Urinary bladder (tissue), 4 donors: ENCODE data around the gene ERCC3. TPM values are rescaled to one million over a fixed set of nuclear protein-coding genes. Genes with fewer than 3 reads are reported as not detected.
"Not testable (repeated sequence)": the region's sequence is repeated elsewhere in the genome, so short reads cannot be mapped to it uniquely, and the experiment has no call there.

Source experiments
- DNase-seq: peaks from one replicate; pipeline ENCODE4 v3.0.0-alpha.2; 2015; ENCODE audit errors: extremely low spot score
- H3K27ac ChIP-seq: one replicate; pipeline ENCODE4 v1.5.1; 2013; ENCODE audit warnings: low read depth, mild to moderate bottlenecking, moderate library complexity
- H3K36me3 ChIP-seq: one replicate; pipeline ENCODE4 v1.6.1; 2013; ENCODE audit warnings: mild to moderate bottlenecking, moderate library complexity; ENCODE audit not compliant: insufficient read depth
- H3K4me1 ChIP-seq: one replicate; pipeline ENCODE4 v1.6.1; 2013; ENCODE audit warnings: mild to moderate bottlenecking, moderate library complexity; ENCODE audit not compliant: insufficient read depth
- H3K4me3 ChIP-seq: one replicate; pipeline ENCODE4 v1.5.1; 2013; ENCODE audit warnings: low read depth, low read length
- WGBS: extraction: QIAGEN DNeasy Blood & Tissue Kit; methylation state at CpG from one replicate; pipeline ENCODE4 v1.1.7; 2013; 5-methylcytosine and 5-hydroxymethylcytosine counted together
- polyA plus RNA-seq: library from polyadenylated mRNA; stranded (reverse); fragments of 200-250 nt; gene quantifications from one replicate; pipeline ENCODE4 v1.2.3, GENCODE V29; 2013
- small RNA-seq: library from RNA; depleted of rRNA; stranded (forward); fragments of <200 nt; gene quantifications from one replicate; pipeline ENCODE3, GENCODE V24; 2014
- total RNA-seq: library from RNA; depleted of rRNA; stranded (reverse); fragments of >200 nt; gene quantifications from one replicate; pipeline ENCODE4 v1.2.3, GENCODE V29; 2014
- donor health status: healthy with polysubstance abuse.
- donor health status: healthy.

Gene ERCC3
- total and polyA plus RNA-seq, 2 donors, result 36.0 to 38.2 TPM

DNA sequence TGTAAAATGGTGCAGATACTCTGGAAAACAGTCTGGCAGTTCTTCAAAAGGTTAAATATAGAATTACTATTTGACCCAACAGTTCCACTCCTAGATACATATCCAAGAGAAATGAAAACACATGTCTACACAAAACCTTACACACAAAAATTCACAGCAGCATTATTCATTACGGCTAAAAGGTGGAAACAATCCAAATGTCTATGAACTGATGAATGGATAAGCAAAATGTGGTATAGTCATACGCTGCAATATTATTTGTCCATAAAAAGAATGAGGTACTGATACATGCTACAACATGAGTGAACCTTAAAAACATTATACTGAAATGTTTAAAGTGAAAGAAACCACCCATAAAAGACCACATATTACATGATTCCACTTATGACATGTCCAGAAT lies 77.8 kb downstream of the ERCC3 start:
- WGBS, result 63% methylated on average over 2 of the region's 2 CpGs
- no peak for DNase-seq
- Histone ChIP-seq H3K27ac (no peak overlapping the region), H3K4me1 (no peaks in the 10 kb centered on the region), H3K36me3 (no peaks in the 10 kb centered on the region), H3K4me3 (no peak overlapping the region)

DNA sequence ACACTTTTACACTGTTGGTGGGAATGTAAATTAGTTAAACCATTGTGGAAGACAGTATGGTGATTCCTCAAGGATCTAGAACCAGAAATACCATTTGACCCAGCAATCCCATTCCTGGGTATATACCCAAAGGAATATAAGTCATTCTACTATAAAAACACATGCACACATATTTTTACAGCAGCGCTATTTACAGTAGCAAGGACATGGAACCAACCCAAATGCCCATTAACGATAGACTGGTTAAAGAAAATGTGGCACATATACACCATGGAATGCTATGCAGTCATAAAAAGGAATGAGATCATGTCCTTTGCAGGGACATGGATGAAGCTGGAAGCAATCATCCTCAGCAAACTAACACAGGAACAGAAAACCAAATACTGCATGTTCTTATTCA lies 79.7 kb downstream of the ERCC3 start:
- not testable (repeated sequence) for H3K4me3 ChIP-seq, H3K4me1 ChIP-seq, DNase-seq, H3K27ac ChIP-seq, H3K36me3 ChIP-seq
- WGBS, result 90% methylated on average over 2 of the region's 2 CpGs

DNA sequence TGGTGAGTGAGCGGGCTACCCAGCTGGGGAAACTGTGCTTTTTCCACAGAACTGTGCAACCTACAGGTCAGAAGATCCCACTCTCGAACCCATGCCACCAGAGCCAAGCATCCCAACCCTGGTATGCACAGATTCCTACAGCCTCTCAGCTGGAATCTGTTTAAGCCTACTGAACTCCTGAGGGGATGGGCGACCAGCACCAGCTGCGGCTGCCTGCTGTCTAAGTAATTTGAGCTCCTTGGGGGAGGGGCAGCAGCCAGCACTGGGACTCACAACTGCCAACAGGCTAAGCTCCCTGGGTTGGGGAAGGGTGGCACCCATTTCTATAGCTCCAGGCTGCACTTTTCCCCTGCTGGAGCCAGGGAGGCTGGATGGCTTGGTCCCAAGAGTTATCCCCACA lies 85.6 kb downstream of the ERCC3 start:
- DNase-seq, result no peak
- H3K4me3 ChIP-seq, result no peak overlapping the region
- WGBS, result 64% methylated on average over 4 of the region's 4 CpGs

More for the DNA sequence above, 85.6 kb downstream of the ERCC3 start:
- Histone ChIP-seq H3K36me3 (no peaks in the 10 kb centered on the region), H3K4me1 (no peaks in the 10 kb centered on the region), H3K27ac (no peak overlapping the region)

Small RNA genes lying within 50 kb of the gene (small RNA-seq; reads per million reads assigned to genes)
- not detected for gene RNU6-1147P

Other genes with a start within 250 kb of the ERCC3 start
- 72.9 TPM for gene BIN1, start 187.0 kb downstream of the ERCC3 start, total RNA-seq
- gene BIN1, start 187.0 kb downstream of the ERCC3 start, polyA plus RNA-seq, result 149 TPM
- gene CYP27C1, start 73.8 kb downstream of the ERCC3 start, total RNA-seq, result 7.8 TPM
- gene CYP27C1, start 73.8 kb downstream of the ERCC3 start, polyA plus RNA-seq, result 0.70 TPM
- 61.3 TPM for gene MAP3K2, start 93.8 kb upstream of the ERCC3 start, total RNA-seq
- 11.3 TPM for gene MAP3K2, start 93.8 kb upstream of the ERCC3 start, polyA plus RNA-seq
- gene PROC, start 124.3 kb upstream of the ERCC3 start, total RNA-seq, result 0.74 TPM
- gene PROC, start 124.3 kb upstream of the ERCC3 start, polyA plus RNA-seq, result 0.43 TPM
- 38.9 TPM for gene IWS1, start 232.3 kb upstream of the ERCC3 start, total RNA-seq
- gene IWS1, start 232.3 kb upstream of the ERCC3 start, polyA plus RNA-seq, result 29.9 TPM
- gene MYO7B, start 241.5 kb upstream of the ERCC3 start, total RNA-seq, result 0.11 TPM
- gene MYO7B, start 241.5 kb upstream of the ERCC3 start, polyA plus RNA-seq, result 0.51 TPM